ENCODE data around the gene GRIFIN. TPM values are rescaled to one million over a fixed set of nuclear protein-coding genes. Genes with fewer than 3 reads are reported as not detected.
A peak's percentile ranks its signal among the peaks of the same experiment; 100 is the strongest.

Gene GRIFIN
- total RNA-seq, 6 experiments from 2014 or later: not detected

DNA sequence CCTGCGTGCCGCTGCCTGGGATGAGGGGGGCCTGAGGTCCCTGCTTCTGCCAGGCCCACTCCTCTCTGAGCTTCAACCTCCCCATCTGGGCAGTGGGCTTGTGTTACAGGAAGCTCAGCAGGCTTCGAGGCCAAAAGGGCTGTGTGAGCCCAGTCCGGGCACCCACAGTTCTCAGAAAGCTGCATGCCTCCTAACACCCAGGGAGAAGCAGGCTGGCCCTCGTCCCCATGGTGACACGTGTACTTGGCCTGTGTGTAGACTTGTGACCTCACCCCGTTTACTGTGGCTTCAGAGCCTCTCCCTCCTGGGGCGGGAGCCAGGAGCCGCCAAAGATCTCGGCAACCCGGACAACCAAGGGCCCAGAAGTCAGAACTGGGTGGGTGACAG is 2.2 kb upstream of the GRIFIN start:
- Mint-ChIP-seq H3K4me1 (ENCODE audit: low read depth) (peaks cover 8% of the 10 kb centered on the region), H3K36me3 (ENCODE audit: low read depth) (no peaks in the 10 kb centered on the region), H3K27ac (no peak overlapping the region; the same call in 1 of the 2 replicates), H3K27me3 (ENCODE audit: insufficient read depth) (peaks cover 10% of the 10 kb centered on the region), H3K9me3 (peaks cover 8% of the 10 kb centered on the region), H3K4me3 (no peak overlapping the region)
- TF ChIP-seq, protein P1, sequence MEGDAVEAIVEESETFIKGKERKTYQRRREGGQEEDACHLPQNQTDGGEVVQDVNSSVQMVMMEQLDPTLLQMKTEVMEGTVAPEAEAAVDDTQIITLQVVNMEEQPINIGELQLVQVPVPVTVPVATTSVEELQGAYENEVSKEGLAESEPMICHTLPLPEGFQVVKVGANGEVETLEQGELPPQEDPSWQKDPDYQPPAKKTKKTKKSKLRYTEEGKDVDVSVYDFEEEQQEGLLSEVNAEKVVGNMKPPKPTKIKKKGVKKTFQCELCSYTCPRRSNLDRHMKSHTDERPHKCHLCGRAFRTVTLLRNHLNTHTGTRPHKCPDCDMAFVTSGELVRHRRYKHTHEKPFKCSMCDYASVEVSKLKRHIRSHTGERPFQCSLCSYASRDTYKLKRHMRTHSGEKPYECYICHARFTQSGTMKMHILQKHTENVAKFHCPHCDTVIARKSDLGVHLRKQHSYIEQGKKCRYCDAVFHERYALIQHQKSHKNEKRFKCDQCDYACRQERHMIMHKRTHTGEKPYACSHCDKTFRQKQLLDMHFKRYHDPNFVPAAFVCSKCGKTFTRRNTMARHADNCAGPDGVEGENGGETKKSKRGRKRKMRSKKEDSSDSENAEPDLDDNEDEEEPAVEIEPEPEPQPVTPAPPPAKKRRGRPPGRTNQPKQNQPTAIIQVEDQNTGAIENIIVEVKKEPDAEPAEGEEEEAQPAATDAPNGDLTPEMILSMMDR (IDR thresholded peaks at IDR 0.05): no peak
- no peak for DNase-seq

DNA sequence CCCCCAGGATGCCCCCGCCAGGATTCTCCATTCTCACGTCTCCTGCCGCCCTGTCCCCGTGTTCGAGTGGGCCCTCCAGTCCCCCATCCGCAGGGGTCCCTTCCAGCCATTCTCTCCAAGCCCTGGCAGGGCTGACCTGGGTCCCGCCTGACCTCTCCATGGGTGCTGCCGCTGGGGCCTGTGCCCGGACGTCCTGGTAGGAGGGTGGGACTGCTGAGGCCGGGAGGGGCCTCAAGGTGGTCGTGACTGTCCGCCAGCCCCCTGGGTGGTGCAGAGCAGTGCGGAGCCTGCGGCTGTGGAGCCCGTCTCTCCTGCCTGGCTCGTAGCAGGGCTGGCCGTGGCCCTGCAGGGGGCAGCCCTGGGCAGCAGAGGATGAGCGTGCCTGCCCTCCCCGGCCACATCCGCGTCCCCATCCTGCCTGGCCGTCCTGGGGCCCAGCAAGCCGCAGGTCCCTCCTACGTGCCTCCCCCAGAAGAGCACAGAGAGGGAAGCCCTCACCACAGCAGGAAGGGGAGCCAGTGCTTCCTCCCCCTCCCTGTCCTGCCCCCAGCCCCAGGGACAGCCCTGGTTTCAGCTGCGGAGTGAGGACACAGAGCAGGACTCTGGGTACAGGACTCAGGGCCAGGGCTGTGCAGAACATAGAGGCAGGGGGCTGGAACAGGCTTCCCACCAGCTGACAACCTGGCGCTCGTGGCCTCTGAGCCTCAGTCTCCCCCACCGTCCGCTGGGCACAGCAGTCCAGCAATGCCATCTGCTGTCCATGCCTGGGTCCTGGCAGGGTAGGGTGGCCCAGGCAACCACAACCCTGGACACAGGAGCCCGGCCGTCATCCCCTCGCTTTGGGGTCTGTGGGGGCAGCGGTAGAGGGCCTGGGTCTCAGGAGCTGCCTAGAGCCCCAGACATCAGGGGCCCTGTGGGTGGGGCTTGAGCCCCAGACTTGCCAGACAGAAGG is 1.5 kb upstream of the GRIFIN start:
- H3K4me1 Mint-ChIP-seq (ENCODE audit: low read depth): peaks cover 8% of the 10 kb centered on the region
- no peaks in the 10 kb centered on the region for H3K36me3 Mint-ChIP-seq (ENCODE audit: low read depth)
- peaks cover 1% of the 10 kb centered on the region for H3K9me3 Mint-ChIP-seq
- TF ChIP-seq, protein P1 (IDR thresholded peaks at IDR 0.05): peak; percentile 85
- H3K27ac Mint-ChIP-seq: no peak overlapping the region
- DNase-seq: peak; percentile 20
- H3K27me3 Mint-ChIP-seq (ENCODE audit: insufficient read depth): peaks cover 10% of the 10 kb centered on the region
- H3K4me3 Mint-ChIP-seq: no peak overlapping the region

DNA sequence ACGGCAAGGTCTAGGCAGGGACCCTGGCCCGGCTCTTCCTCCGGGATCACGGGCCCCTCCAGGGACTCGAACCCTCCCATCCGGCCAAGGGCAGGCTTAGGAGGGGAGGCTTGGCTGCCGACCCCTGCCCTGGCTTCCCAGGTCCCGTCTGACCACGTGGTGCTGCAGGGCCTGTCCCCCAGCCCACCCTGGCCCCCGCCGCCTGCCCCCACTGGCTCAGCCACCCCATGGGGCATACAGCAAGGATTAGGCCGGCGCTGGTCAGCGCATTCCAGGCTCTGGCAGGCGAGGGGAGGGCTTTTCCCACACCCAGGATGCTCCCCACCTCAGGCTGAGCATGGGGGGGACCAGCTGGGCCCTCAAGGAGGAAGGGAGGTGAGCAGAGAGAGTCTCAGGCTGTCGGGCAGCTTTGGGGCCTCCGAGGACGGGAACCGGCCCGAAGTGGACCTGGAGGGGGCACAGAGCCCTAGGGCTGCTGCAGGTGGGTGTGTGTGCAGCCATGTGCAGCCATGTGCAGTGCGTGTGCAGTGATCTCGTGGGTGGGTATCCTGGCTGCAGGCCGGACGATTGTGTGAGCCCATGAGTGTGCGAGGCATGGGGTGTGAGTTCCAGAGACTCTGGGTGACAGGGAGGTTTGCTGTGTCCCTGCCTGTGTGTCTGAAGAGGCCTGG is 713 bp upstream of the GRIFIN start:
- no peak for DNase-seq
- no peak overlapping the region for H3K27ac Mint-ChIP-seq
- H3K27me3 Mint-ChIP-seq (ENCODE audit: insufficient read depth): peaks cover 10% of the 10 kb centered on the region
- H3K9me3 Mint-ChIP-seq: no peaks in the 10 kb centered on the region
- no peak overlapping the region for H3K4me3 Mint-ChIP-seq
- H3K36me3 Mint-ChIP-seq (ENCODE audit: low read depth): no peaks in the 10 kb centered on the region
- TF ChIP-seq, protein P1 (IDR thresholded peaks at IDR 0.05): no peak
- H3K4me1 Mint-ChIP-seq (ENCODE audit: low read depth): peaks cover 8% of the 10 kb centered on the region

DNA sequence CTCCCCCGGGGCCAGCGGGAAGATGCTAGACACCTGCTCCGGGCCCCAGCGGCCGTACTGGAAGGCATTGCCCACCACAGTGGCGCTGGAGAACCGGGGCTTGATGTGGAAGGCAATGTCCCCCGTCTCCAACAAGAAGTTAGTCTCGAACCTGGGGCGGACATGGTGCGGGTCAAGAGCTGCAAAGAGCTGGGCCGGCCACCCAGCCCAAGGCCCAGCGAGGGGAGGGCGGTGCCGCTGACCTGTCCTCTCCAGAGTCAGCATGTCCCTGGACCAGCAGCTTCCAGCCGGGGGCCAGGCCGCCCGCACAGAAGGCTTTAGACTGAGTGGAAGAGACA is 551 bp downstream of the GRIFIN start:
- H3K4me3 Mint-ChIP-seq: no peak overlapping the region
- no peaks in the 10 kb centered on the region for H3K36me3 Mint-ChIP-seq (ENCODE audit: low read depth)
- no peaks in the 10 kb centered on the region for H3K9me3 Mint-ChIP-seq
- peaks cover 10% of the 10 kb centered on the region for H3K27me3 Mint-ChIP-seq (ENCODE audit: insufficient read depth)
- TF ChIP-seq, protein P1 (IDR thresholded peaks at IDR 0.05): no peak
- peaks cover 14% of the 10 kb centered on the region for H3K4me1 Mint-ChIP-seq (ENCODE audit: low read depth)
- H3K27ac Mint-ChIP-seq: no peak overlapping the region
- DNase-seq: no peak

GRCh38 chr7:2474813-2475677 is 1.2 kb downstream of the GRIFIN start:
- Mint-ChIP-seq H3K27me3 (ENCODE audit: insufficient read depth) (peaks cover 9% of the 10 kb centered on the region), H3K27ac (no peak overlapping the region), H3K36me3 (ENCODE audit: low read depth) (no peaks in the 10 kb centered on the region), H3K4me3 (no peak overlapping the region), H3K9me3 (no peaks in the 10 kb centered on the region), H3K4me1 (ENCODE audit: low read depth) (peaks cover 18% of the 10 kb centered on the region)
- DNase-seq: no peak
- TF ChIP-seq, protein P1 (IDR thresholded peaks at IDR 0.05): no peak
